ENCODE measurements around the gene FARP2. TPM values are rescaled to one million over a fixed set of nuclear protein-coding genes. Genes with fewer than 3 reads are reported as not detected.

Gene FARP2
- total RNA-seq, 1 donor from 2014 or later, result 31.8 TPM

- no peak for DNase-seq (ENCODE audit: low read depth)
- Histone ChIP-seq H3K27me3 (ENCODE audit: control insufficient read depth, insufficient read depth, low read length) (peaks cover 4% of the 10 kb centered on the region), H3K36me3 (ENCODE audit: control insufficient read depth, insufficient read depth, low read length) (no peaks in the 10 kb centered on the region), H3K4me3 (ENCODE audit: low read depth, low read length) (no peak overlapping the region)
- TF ChIP-seq CTCF (IDR thresholded peaks at IDR 0.05; ENCODE audit: insufficient read depth, low read length, poor library complexity, severe bottlenecking), result no peak
Observed at GRCh38 chr2:241532168-241532567, 176.1 kb downstream of the FARP2 start.

GRCh38 chr2:241532733-241533601 is 176.9 kb downstream of the FARP2 start:
- Histone ChIP-seq H3K4me3 (ENCODE audit: low read depth, low read length) (no peak overlapping the region), H3K36me3 (ENCODE audit: control insufficient read depth, insufficient read depth, low read length) (no peaks in the 10 kb centered on the region), H3K27me3 (ENCODE audit: control insufficient read depth, insufficient read depth, low read length) (peaks cover 4% of the 10 kb centered on the region)
- no peak for DNase-seq (ENCODE audit: low read depth)
- TF ChIP-seq CTCF (IDR thresholded peaks at IDR 0.05; ENCODE audit: insufficient read depth, low read length, poor library complexity, severe bottlenecking), result no peak

- Histone ChIP-seq H3K27me3 (ENCODE audit: control insufficient read depth, insufficient read depth, low read length) (peaks cover 4% of the 10 kb centered on the region), H3K36me3 (ENCODE audit: control insufficient read depth, insufficient read depth, low read length) (no peaks in the 10 kb centered on the region), H3K4me3 (ENCODE audit: low read depth, low read length) (no peak overlapping the region)
- TF ChIP-seq CTCF (IDR thresholded peaks at IDR 0.05; ENCODE audit: insufficient read depth, low read length, poor library complexity, severe bottlenecking), result no peak
- no peak for DNase-seq (ENCODE audit: low read depth)
Observed at GRCh38 chr2:241534293-241534692, 178.2 kb downstream of the FARP2 start.

- TF ChIP-seq CTCF (IDR thresholded peaks at IDR 0.05; ENCODE audit: insufficient read depth, low read length, poor library complexity, severe bottlenecking), result no peak
- no peak overlapping the region for H3K4me3 ChIP-seq (ENCODE audit: low read depth, low read length)
- no peak for DNase-seq (ENCODE audit: low read depth)
- H3K27me3 ChIP-seq (ENCODE audit: control insufficient read depth, insufficient read depth, low read length), result peaks cover 4% of the 10 kb centered on the region
- no peaks in the 10 kb centered on the region for H3K36me3 ChIP-seq (ENCODE audit: control insufficient read depth, insufficient read depth, low read length)
Observed at GRCh38 chr2:241534701-241535375, 178.8 kb downstream of the FARP2 start.

- Histone ChIP-seq H3K27me3 (ENCODE audit: control insufficient read depth, insufficient read depth, low read length) (peaks cover 3% of the 10 kb centered on the region), H3K4me3 (ENCODE audit: low read depth, low read length) (no peak overlapping the region), H3K36me3 (ENCODE audit: control insufficient read depth, insufficient read depth, low read length) (no peaks in the 10 kb centered on the region)
- DNase-seq (ENCODE audit: low read depth), result no peak
- TF ChIP-seq CTCF (IDR thresholded peaks at IDR 0.05; ENCODE audit: insufficient read depth, low read length, poor library complexity, severe bottlenecking), result no peak
Observed at GRCh38 chr2:241535871-241536655, 180.0 kb downstream of the FARP2 start.

All from kidney epithelial cell (primary cell).